CD4-positive, alpha-beta T cell treated with Interleukin-6 for 4 hours (primary cell): ENCODE data around the gene YAP1.

Experiments used
- DNase-seq: peaks from one replicate; pipeline ENCODE4 v3.0.0-alpha.2; 2020; ENCODE audit warnings: mixed read lengths

Gene YAP1

DNA sequence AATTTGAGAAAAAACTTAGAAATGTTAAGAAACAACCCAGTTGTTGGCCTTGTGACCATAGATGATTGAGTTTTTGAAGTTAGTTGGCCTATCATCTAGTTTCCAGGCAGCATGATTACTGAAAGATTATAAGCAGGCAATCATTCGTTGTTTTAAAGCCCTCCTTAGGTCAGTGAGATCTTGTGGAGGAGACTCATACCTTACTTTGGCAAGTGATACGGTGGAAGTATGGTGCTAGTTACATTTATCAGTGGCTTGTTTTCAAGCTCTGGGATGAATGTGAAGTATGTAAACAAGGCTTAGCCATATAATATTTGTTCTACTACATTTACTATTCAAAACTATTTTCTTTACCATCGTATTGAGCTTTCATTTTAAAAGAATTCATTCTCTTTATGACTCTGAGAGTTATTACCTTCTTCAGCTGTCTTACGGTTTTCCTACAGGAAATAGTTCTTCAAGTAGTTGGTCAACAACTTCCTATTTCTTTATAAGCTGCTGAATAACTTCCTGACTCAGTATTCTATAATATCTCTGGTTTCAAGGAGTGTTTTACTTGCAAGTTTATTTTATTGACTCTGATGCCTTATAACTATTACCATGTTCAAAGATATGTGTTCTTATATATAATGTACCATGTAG lies 7.3 kb downstream of the YAP1 start:
- no peak for DNase-seq

DNA sequence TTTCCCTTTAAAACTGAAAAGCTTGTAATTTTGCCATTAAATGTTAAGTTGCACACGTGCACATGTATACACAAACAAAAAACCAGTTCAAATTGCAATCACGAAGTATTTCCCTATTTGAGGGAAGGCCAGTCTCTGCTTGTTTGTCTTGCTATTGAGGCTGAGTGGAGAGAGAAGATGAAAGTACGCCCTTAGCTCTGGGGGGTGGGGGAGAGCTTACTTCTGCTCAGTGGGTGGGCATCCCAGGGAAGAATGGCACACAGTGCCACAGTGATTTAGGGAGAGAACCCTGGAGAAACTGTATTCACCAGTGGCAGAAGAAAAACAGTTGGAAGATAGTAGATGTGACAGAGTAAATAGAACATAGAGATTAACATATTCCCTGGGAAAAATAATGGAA lies 8.7 kb downstream of the YAP1 start:
- DNase-seq = no peak

DNA sequence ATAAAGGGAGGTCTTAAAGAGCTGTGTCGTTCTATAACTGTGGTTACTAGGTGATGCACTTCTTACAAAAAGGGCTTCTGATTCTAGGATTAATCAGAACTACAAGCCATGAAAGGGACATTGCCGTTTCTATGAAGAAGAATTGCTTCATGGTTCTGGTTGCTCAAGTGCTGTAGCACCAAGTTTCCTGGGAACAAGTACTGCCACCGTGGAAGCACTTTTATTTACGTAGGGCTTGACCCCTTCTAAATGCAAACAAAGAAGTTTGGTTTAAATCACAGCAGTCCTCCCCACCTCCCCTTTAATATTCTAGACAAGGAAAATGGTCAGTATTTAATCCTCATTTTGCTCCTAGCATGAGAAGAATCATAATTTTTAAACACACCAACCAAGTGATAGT lies 9.8 kb downstream of the YAP1 start:
- no peak for DNase-seq

DNA sequence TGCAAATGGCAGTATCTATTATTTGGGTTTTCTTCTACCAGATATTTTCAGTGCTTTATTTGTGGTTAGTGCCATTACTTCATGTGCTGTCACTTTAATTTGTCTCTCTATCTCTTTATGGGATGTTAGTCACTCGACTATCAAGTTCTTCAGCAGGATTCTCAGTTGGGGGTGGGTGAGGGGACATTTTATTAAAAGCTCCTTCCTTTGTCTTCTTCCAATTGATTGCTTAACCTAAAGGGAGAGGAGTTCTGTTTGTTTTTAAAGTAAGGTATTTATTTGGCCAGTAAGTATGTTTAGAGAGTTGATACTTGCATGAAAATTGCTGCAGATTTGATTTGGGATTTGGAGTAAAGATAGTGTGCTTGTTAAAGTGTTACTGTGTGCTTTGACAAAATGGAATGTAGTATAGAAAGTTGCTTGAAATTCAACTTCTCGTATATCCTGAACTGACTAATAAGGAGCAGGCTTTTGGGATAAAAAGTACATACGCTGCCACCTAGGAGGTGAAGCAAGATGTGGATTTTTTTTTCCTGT lies 10.3 kb downstream of the YAP1 start:
- no peak for DNase-seq

DNA sequence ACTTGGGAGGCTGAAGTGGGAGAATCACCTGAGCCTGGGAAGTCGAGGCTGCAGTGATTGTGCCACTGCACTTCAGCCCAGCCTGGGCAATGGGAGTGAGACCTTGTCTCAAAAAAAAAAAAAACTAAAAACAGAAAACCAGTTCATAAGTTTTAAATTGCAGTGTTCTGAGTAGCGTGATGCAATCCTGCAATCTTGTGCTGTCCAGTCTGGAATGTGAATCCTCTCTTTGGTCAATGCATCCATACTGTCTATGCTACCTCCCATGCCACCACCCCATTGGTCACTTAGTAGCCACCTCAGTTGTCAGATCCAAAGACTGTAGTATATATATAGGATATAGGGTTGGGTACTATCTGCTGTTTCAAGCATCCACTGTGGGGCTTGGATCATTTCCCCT lies 11.1 kb downstream of the YAP1 start:
- no peak for DNase-seq

DNA sequence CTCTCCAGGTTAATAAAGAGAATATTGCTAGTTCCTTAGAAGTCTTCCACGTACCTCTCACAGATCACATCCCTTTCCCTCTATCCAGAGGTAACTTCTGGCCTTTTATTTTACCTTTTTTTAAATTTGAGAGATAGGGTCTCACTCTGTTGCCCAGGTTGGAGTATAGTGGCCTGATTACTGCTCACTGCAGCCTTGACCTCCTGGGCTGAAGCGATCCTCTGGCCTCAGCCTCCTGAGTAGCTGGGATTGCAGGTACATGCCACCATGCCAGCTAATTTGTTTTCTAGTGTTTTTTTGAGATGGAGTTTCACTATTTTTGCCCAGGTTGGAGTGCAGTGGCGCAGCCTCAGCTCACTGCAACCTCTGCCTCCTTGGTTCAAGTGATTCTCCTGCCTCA lies 24.4 kb downstream of the YAP1 start:
- DNase-seq = no peak

DNA sequence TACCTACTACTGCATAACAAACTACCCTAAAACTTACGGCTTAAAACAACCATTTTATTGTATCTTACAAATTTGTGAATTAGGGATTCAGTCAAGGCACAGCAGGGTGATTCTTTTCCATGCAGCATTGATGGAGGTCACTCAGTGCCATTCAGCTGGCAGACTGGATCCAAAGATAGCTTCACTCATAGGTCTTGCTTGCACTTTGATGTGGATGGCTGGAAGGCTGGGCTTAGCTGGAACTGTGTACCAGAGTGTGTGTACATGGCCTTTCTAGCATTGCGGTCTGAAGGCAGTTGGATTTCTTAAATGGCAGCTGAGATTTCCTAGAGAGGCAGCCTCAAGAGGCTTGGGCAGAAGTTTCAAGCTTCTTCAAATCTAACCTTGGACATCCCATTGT lies 25.0 kb downstream of the YAP1 start:
- no peak for DNase-seq

DNA sequence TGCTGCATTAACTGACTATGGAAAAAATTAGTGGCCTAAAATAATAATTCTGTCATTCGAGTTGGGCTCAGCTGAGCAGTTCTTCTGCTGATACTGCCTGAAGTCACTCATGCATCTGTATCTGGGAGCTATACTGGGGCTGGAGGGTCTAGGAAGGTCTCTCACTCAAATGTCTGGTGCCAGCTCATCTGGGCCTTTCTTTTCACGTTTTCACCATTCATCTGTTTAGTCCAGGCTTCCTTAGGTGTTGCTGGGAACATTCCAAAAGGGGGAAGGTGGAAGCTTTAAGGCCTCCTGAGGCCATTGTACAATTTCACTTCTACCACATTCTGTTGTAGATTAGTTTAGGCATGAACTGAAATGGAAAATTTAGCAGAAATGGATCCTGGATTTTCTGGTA lies 28.0 kb downstream of the YAP1 start:
- no peak for DNase-seq

DNA sequence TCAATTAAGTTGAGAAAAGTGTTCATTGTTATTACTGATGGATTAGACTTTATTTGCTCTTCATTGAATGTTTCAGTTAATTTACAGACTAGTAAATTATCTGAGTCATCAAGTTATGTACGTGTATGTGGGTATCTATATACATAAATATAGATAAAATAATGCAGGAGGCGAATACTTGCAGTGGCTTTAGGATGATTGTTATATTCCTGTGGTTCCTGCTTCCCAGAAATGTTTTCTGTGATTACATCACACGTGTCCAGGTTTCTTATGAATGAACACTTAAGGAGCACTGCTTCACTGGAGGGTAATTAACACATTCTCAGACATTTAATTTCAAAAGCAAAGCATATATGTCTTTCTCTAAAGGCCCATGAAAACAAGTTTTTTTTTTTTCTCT lies 28.4 kb downstream of the YAP1 start:
- DNase-seq = no peak

DNA sequence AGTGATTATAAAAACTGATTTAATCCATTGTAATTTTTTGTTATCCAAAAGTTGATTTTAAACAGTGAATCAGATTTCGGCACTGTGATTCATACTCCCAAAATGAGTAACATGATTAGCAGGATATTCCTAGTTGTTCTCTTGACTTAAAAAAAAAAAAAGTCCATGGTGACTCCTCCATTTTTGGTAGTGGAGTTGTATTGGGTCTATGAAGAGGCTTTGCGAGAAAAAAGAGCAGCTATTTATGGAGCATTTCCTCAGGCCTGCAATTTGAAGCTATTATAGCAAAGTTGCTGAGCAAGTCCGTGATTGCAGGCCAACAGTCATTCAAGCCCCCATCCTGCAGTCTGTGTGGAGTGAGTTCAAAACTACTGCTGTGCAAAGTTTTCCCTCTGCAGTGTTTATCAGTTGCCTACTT lies 28.8 kb downstream of the YAP1 start:
- DNase-seq = no peak

DNA sequence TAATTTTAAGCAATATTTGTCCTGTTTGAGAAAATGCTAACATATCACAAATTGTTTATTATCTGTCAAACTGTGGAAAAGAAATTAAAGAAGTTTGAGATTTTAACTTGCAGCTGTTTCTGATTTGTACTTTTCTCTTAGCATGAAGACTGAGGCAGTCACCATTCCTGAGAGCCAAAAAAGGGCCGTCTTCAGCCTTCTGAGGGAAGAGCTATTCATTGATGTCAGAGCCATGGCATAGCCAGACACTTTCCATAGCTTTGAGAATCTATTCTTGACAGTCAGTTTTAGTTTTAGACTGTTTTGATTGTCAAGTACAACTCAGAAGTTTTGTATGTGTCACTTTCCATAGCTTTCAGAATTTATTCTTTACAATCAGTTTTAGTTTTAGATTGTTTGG lies 32.1 kb downstream of the YAP1 start:
- no peak for DNase-seq

DNA sequence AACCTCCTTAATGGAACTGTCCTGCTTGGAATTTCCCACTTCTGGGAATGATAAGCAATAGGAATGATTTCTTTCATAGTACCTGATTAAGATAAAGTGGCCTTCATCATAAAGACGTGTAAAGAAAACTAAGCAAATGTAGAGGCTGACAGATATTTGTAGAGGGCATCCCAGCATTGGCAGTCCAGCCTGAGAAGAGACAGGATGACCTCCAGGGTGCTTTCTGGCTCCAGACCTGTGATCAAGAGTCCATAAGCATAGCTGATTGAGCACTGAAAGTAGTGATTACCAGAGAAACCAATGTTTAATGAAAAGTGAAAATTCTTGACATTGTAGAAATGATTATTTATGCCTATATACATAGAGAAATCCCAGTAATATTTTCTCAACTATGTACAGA lies 33.6 kb downstream of the YAP1 start:
- no peak for DNase-seq

DNA sequence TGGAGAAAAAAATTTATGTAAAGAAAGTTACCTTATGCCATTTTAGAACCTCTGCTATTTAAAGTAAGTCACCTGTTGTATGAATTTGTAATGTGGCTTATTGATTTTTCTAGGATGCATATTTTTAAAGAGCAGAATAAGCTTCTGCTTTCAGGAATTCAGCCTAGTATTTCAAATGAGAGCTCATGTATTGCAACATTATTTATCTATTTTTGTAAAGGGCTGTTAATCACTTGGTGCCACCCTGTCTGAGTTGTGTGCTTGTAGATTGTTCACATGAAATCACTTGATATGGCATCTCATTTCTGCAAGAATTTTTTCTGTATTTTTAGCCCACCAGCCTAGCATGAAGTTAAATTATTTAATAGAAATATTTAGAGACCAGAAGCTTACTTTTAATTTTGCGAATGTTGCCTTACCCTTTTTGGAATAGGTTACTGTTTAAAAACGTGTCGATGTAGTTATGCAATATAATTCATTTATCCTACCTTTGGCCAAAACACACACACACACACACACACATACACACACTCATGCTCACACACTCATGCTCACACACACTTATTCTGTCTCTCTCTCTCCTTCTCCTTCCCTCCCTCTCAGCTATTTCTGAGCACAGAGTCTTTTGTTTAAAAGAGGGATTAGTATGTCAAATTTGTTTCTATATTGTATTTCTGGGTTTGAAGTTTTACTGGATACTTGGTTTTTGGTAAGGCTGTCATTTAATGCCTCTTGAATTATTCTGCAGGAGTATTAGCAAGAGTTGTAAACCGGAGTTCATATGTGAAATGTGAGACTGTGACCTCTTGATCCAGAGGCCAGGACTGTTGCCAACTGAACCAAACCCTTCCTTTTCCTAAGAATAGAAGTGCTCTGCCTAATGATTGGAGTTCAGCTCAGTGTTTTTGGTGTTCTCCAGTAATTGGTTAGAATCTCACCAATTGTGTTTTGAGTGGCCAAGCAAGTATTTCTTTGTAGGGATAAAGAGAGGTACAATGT lies 34.4 kb downstream of the YAP1 start:
- no peak for DNase-seq

DNA sequence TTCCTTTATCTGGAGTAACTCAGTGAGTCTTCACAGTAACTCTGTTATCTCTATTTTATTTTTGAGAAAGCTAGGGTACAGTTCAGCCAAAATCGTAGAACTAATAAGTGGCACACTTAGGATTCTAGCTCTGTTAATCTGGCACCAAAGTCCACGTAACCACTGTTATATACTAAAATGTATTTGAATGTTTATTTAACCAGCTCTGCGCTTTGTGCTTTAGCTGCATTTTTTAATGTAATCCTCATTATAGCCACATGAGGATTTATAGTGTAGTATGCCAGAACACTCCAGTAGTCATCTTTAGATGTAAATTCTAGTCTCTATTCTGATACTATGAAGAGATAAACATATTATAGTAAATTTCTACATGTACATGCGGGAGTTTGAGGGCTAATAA lies 36.8 kb downstream of the YAP1 start:
- no peak for DNase-seq

DNA sequence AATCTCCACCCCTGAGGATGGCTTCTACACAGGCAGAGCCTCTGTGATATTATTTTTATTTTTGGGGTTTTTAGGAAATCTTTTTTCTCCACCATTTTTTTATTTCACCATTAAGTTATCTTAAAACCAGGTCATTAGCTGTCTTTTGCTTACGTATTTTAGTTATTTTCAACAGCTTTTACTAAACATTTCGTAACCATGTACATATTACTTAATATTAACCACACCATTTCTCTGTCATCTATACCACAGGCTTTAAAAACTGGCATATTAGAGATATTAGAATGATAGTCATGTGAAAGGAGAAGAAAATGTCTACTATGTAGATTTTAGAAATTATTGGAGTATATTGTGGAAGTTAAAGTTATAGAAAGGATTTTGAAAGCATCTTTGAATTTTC lies 37.4 kb downstream of the YAP1 start:
- no peak for DNase-seq

DNA sequence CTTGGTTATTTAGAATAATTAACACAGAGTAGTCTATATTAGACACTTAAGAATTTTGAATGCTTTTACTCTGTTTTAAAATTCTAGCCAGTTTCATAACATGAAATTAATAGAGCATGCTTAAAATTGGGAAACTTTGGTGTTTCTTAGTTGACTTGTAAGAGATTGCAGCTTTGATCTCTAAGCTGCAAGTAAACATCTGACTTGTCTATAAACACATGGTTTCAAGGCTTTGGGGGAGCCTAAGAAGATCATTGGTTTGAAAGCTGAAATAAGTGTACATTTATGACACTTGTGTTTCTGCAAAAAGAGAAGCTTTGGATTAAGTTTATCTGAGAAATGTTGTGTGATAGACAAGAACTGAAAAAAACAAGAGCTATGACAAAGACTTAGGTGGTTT lies 37.8 kb downstream of the YAP1 start:
- no peak for DNase-seq

DNA sequence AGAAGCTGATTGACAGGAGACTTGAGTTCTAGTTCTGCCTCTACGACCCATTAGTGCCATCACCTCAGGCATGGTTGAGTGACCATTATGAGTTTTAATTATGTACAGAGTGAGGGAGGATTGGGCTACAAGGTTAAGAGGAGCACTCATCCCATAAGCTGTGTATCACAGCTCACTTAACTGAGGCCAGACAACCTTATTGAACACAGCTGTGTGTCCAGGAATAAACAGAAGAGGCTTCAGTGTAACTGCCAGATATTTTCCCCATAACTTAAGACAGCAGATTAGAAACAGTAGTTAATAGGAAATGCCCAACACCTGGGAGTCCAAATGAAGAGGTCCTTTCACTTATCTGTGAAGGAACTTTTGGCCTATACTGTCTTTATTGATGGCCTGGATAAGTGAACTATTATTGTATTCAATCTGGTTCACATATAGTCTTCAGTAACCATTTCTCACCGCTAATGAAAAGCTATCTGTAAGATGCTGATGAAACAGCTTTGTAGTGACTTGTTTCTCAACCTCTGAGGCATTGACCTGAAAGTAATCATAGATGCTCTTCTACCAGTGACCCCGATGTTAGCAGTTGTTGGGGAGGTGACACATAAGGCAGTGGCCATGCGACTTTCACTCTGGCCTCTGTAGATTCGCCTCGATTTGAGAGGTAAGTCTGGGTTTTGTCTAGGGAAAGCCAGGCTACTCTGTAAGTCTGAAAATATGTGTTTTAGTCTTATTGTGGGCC lies 41.7 kb downstream of the YAP1 start:
- no peak for DNase-seq

DNA sequence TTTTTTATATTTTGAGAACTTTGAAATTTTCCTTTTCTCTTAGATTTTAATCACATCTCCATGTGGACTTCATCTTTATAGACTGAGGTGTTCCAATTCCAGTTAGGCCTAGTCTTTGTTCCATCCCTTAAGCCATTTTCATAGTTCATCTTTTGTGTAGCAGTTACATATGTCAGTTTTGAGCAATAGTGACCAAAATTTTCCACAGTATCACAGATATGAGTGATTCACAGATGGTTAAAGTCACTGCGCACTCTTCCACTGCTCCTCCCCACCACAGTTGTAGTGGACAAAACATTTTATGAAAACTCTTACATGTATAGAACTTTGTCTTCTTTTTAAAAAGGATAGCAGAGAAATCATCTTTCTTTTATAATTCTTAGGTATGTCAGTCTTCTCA lies 42.8 kb downstream of the YAP1 start:
- no peak for DNase-seq

DNA sequence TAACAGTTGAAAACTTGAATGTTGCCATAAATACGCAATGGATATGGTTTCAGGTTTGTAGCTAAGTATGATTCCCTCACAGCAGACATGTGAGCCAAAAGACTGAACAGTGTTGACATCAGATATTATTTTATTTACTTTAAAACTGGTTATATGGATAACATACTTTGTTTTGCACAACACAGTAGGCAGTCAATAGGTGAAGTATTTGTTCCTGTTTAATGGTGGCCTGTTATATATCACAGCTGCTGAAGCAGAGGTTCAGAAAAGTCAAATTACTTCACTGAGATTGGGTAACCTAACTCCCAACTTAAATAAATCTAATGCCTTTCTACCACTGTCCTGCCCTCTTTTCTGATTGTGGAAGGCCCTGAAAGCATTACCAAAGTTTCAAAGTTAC lies 44.6 kb downstream of the YAP1 start:
- DNase-seq = no peak

DNA sequence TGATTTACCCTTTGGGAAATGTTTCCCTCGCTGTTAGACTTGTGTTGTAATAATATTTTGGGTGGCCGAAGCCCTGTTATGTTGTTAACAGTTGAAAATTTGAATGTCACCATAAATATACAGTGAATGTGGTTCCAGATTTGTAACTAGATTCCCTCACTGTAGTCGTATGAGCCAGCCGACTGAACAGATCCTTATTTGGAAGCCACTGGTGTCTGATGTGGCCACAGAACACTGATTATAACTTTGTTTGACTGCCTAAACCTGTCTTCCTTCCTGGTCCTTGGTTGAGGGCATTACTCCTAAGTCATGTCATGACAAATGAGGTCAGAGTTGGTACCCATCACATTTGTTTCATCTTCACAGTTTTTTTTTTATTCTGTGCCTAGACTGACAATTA lies 45.4 kb downstream of the YAP1 start:
- DNase-seq = no peak

DNA sequence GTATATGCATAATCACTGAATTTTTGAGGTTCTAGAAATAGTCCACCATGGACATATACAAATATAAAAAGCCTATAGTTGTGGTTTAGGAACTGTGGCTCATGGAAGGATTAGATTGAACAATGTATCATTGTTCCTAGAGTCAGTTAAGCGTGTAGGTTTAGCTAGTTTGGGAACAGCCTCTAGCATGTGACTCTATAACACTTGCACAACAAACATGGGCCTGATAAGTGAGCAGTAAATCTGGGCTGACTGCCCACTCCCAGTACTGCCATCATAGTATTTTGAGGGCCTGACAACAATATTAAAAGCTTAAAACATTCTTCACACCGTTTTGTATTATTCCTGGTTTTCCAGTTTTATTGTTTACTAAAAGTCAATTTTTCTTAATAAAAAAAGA lies 47.0 kb downstream of the YAP1 start:
- DNase-seq = no peak

DNA sequence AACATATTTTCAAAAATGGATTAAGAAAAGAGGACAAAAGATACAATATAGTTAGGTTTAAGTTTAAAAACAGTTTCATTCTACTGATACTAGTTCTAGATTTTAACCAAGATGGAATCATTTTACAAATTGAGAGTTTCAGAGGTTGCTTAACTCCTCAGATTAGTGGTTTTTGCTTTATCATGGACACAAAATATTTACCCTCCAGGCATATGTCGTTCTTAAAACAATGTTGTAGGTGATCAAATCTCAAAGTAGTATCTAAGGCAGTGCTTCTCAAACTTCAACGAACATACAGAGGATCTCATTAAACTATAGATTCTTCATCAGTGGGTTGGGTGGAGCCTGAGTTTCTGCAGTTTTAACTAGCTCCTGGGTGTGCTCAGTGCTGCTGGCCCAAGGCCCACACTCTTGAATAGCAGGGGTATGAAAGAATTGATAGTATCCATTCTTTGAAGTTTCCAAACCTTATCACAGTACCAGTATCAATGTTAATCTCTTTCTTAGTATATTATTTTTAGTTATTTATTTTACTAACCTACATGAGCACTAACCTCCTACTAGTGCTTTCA lies 48.0 kb downstream of the YAP1 start:
- DNase-seq = no peak

DNA sequence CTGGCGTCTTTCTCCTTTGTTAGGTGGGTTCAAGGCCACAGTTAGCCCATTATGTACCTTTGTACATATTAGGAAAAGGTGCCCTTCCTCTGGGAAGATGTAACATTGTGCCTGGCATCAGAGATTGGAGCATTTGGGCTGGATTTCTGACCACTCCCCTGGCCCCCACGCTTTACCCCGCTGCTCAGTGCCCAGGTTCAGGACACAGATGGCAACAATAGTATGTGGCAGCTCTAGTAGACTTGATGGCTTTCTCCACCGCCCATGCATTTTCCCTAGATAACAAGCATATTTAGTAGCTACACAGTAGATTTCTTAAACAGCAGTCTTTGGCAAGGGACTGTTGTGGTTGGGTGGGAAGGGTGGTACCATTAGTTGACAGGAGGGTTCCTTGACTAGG lies 53.1 kb downstream of the YAP1 start:
- DNase-seq = no peak
